KMS-11 (cell line): Measurements from ENCODE around the gene NOL7.

Experiments used
- H2AFZ ChIP-seq: fragments of 200-600 bp; sonication (generic); 2 replicates; pipeline ENCODE4 v1.6.1; 2016; ENCODE audit warnings: antibody characterized with exemption, mixed run types, low read depth
- H3K27ac ChIP-seq: fragments of 200-600 bp; sonication (generic); 2 replicates; pipeline ENCODE4 v1.6.1; 2016; ENCODE audit warnings: mild to moderate bottlenecking, mixed run types
- H3K27me3 ChIP-seq: fragments of 200-600 bp; sonication (generic); 2 replicates; pipeline ENCODE4 v1.6.1; 2017; ENCODE audit warnings: mild to moderate bottlenecking, low read depth, mixed run types, moderate library complexity; ENCODE audit not compliant: insufficient read depth
- H3K36me3 ChIP-seq: fragments of 200-600 bp; sonication (generic); 2 replicates; pipeline ENCODE4 v1.6.1; 2017; ENCODE audit warnings: mild to moderate bottlenecking, mixed run types; ENCODE audit not compliant: insufficient read depth
- H3K4me1 ChIP-seq: fragments of 200-600 bp; sonication (generic); 2 replicates; pipeline ENCODE4 v1.6.1; 2016; ENCODE audit warnings: mild to moderate bottlenecking, low read depth, mixed run types; ENCODE audit not compliant: poor library complexity, severe bottlenecking
- H3K4me2 ChIP-seq: fragments of 200-600 bp; sonication (generic); 2 replicates; pipeline ENCODE4 v1.7.0; 2016; ENCODE audit warnings: mild to moderate bottlenecking, mixed run types
- H3K4me3 ChIP-seq: fragments of 200-600 bp; sonication (generic); IDR thresholded peaks from 2 replicates; pipeline ENCODE4 v1.6.1; 2017; ENCODE audit warnings: low read depth, low read length, mixed read lengths; ENCODE audit not compliant: insufficient read depth
- H3K79me2 ChIP-seq: fragments of 200-600 bp; sonication (generic); 2 replicates; pipeline ENCODE4 v1.6.1; 2016; ENCODE audit warnings: low read depth, mixed run types; ENCODE audit not compliant: insufficient read depth
- H3K9ac ChIP-seq: fragments of 200-600 bp; sonication (generic); 2 replicates; pipeline ENCODE4 v1.6.1; 2016; ENCODE audit warnings: mild to moderate bottlenecking, mixed run types
- H4K20me1 ChIP-seq: fragments of 200-600 bp; sonication (generic); 2 replicates; pipeline ENCODE4 v1.6.1; 2016; ENCODE audit warnings: mild to moderate bottlenecking, mixed run types; ENCODE audit not compliant: insufficient read depth
- CTCF ChIP-seq: fragments of 200-600 bp; sonication (generic); conservative IDR thresholded peaks from 2 replicates; pipeline ENCODE4 v1.6.1; 2017; ENCODE audit warnings: low read depth, mild to moderate bottlenecking, antibody characterized with exemption, low read length, moderate library complexity, mixed read lengths

Gene NOL7

GRCh38 chr6:13597073-13597472 is 18.1 kb upstream of the NOL7 start:
- H3K27ac ChIP-seq, result no peak overlapping the region
- no peak overlapping the region for H3K4me2 ChIP-seq
- H3K4me1 ChIP-seq, result no peaks in the 10 kb centered on the region
- H2AFZ ChIP-seq, result no peak overlapping the region
- H3K9ac ChIP-seq, result no peak overlapping the region
- no peaks in the 10 kb centered on the region for H3K27me3 ChIP-seq
- no peak for TF ChIP-seq CTCF
- no peaks in the 10 kb centered on the region for H3K79me2 ChIP-seq
- no peaks in the 10 kb centered on the region for H3K36me3 ChIP-seq
- no peaks in the 10 kb centered on the region for H4K20me1 ChIP-seq
- no peak overlapping the region for H3K4me3 ChIP-seq

- Histone ChIP-seq H3K27ac (no peak overlapping the region), H3K4me3 (no peak overlapping the region), H3K79me2 (no peaks in the 10 kb centered on the region), H4K20me1 (no peaks in the 10 kb centered on the region), H2AFZ (no peak overlapping the region), H3K4me2 (no peak overlapping the region), H3K27me3 (no peaks in the 10 kb centered on the region), H3K36me3 (no peaks in the 10 kb centered on the region), H3K4me1 (peaks cover 14% of the 10 kb centered on the region), H3K9ac (no peak overlapping the region)
- TF ChIP-seq CTCF, result no peak
These were observed 15.1 kb upstream of the NOL7 start for GRCh38 chr6:13600036-13600435.

GRCh38 chr6:13604135-13604534 is 11.0 kb upstream of the NOL7 start:
- no peak for TF ChIP-seq CTCF
- Histone ChIP-seq H3K79me2 (no peaks in the 10 kb centered on the region), H3K9ac (no peak overlapping the region)

GRCh38 chr6:13604546-13605416 is 10.4 kb upstream of the NOL7 start:
- TF ChIP-seq CTCF, result no peak
- Histone ChIP-seq H3K4me2 (peak overlapping the region; percentile 15; the same call in 1 of the 2 replicates), H3K4me3 (no peak overlapping the region), H4K20me1 (no peaks in the 10 kb centered on the region), H3K27me3 (no peaks in the 10 kb centered on the region), H3K27ac (peak overlapping the region; percentile 10; the same call in 1 of the 2 replicates), H3K79me2 (no peaks in the 10 kb centered on the region), H2AFZ (no peak overlapping the region), H3K4me1 (peaks cover 21% of the 10 kb centered on the region), H3K9ac (no peak overlapping the region), H3K36me3 (no peaks in the 10 kb centered on the region)

More at GRCh38 chr6:13604135-13604534, 11.0 kb upstream of the NOL7 start:
- H3K4me2 ChIP-seq, result peak overlapping the region; percentile 15; the same call in 1 of the 2 replicates
- H3K27ac ChIP-seq, result peak overlapping the region; percentile 10; the same call in 1 of the 2 replicates
- H3K4me3 ChIP-seq, result no peak overlapping the region
- H2AFZ ChIP-seq, result no peak overlapping the region
- no peaks in the 10 kb centered on the region for H3K27me3 ChIP-seq
- H4K20me1 ChIP-seq, result no peaks in the 10 kb centered on the region
- peaks cover 21% of the 10 kb centered on the region for H3K4me1 ChIP-seq
- no peaks in the 10 kb centered on the region for H3K36me3 ChIP-seq
